Endothelial cell of umbilical vein (primary cell): ENCODE measurements around the gene LRFN3. TPM values are rescaled to one million over a fixed set of nuclear protein-coding genes. Genes with fewer than 3 reads are reported as not detected.

ENCODE experiments used
- BruUV-seq: library from RNA; stranded (reverse); fragments of 400-500 nt; replicated peaks from 2 replicates; lab custom pipeline; 2021; lab: Mats Ljungman, UMichigan
- CTCF ChIA-PET: fragments of 300-600, 350-600 bp; sonication (Branson Sonifier 250); formaldehyde crosslinking; loops from one replicate; lab custom pipeline; 2021; ENCODE audit warnings: antibody characterized with exemption, inconsistent platforms; lab: Charles Lee
- POLR2A ChIA-PET: fragments of 300-600, 350-600 bp; sonication (Branson Sonifier 250); formaldehyde crosslinking; loops from one replicate; lab custom pipeline; 2021; ENCODE audit warnings: antibody characterized with exemption, inconsistent platforms; lab: Charles Lee
- DNase-seq: peaks from one replicate; pipeline ENCODE4 v3.0.0-alpha.2; 2011; ENCODE audit warnings: low read depth, low spot score
- FAIRE-seq: peaks from 2 replicates; lab custom pipeline; 2011; peaks lifted over from hg19 to GRCh38; lab: Jason Lieb, UNC
- H2AFZ ChIP-seq: 2 replicates; pipeline ENCODE4 v1.6.0; 2012; ENCODE audit warnings: low read depth, low read length, control low read depth, inconsistent platforms
- H3K27ac ChIP-seq: 2 replicates; pipeline ENCODE4 v1.5.1; 2011; ENCODE audit warnings: low read depth, mild to moderate bottlenecking, control low read depth, low read length, moderate library complexity; ENCODE audit not compliant: insufficient read depth
- H3K27me3 ChIP-seq, 2 experiments: 2 replicates each; pipeline versions ENCODE4 v1.6.0 to v1.6.1; 2011; ENCODE audit warnings: low read length in 2 of 2, mixed read lengths in 1 of 2; ENCODE audit not compliant: control insufficient read depth in 2 of 2, insufficient read depth in 2 of 2
- H3K36me3 ChIP-seq, 2 experiments: 2 replicates in 1 of 2; 3 replicates in 1 of 2; pipeline ENCODE4 v1.5.1; 2011; ENCODE audit warnings: low read length in 2 of 2, mild to moderate bottlenecking in 1 of 2, moderate library complexity in 1 of 2; ENCODE audit not compliant: control insufficient read depth in 2 of 2, insufficient read depth in 2 of 2; ENCODE audit errors: extremely low read depth in 1 of 2
- H3K4me1 ChIP-seq: 3 replicates; pipeline ENCODE4 v1.5.1; 2011; ENCODE audit warnings: mild to moderate bottlenecking, low read length; ENCODE audit not compliant: control insufficient read depth, insufficient read depth; ENCODE audit errors: extremely low read depth
- H3K4me2 ChIP-seq: 2 replicates; pipeline ENCODE4 v1.6.1; 2011; ENCODE audit warnings: low read length, control low read depth, mixed read lengths; ENCODE audit not compliant: insufficient read depth
- H3K4me3 ChIP-seq, 3 experiments: fragments of 200-600 bp in 1 of 3; sonication (generic), shearing (Covaris generic) in 1 of 3; replicated peaks in 1 of 3; 2 replicates each; pipeline ENCODE4 v1.5.1; 2011 to 2016; ENCODE audit warnings: control low read depth in 3 of 3, low read length in 3 of 3, mild to moderate bottlenecking in 2 of 3, inconsistent platforms in 1 of 3, low read depth in 1 of 3, moderate library complexity in 1 of 3; ENCODE audit not compliant: insufficient read depth in 1 of 3
- H3K79me2 ChIP-seq: 2 replicates; pipeline ENCODE4 v1.6.0; 2012; ENCODE audit warnings: low read length, inconsistent platforms; ENCODE audit not compliant: control insufficient read depth, insufficient read depth
- H3K9ac ChIP-seq: replicated peaks from 2 replicates; pipeline ENCODE3; 2011; ENCODE audit warnings: low read length, control low read depth; ENCODE audit not compliant: insufficient read depth; ENCODE audit errors: extremely low read depth
- H3K9me1 ChIP-seq: replicated peaks from 3 replicates; pipeline ENCODE4 v1.6.0; 2011; ENCODE audit warnings: mild to moderate bottlenecking, low read length; ENCODE audit not compliant: control insufficient read depth, insufficient read depth; ENCODE audit errors: extremely low read depth
- H3K9me3 ChIP-seq: replicated peaks from 2 replicates; pipeline ENCODE4 v1.5.1; 2012; ENCODE audit warnings: low read length, inconsistent platforms; ENCODE audit not compliant: control insufficient read depth, insufficient read depth
- H4K20me1 ChIP-seq: replicated peaks from 2 replicates; pipeline ENCODE3; 2011; ENCODE audit warnings: mild to moderate bottlenecking, low read length; ENCODE audit not compliant: control insufficient read depth, insufficient read depth; ENCODE audit errors: extremely low read depth
- EZH2 ChIP-seq: IDR thresholded peaks from 2 replicates; pipeline ENCODE4 v1.6.1; 2012; ENCODE audit warnings: borderline replicate concordance, low read depth, mild to moderate bottlenecking, moderate library complexity, low read length, inconsistent platforms; ENCODE audit not compliant: severe bottlenecking
- FOS ChIP-seq: IDR thresholded peaks from 2 replicates; pipeline ENCODE4 v1.6.1; 2011; ENCODE audit warnings: mild to moderate bottlenecking, low read length, moderate library complexity, borderline replicate concordance; ENCODE audit not compliant: insufficient read depth
- GATA2 ChIP-seq: IDR thresholded peaks from 2 replicates; pipeline ENCODE4 v1.7.0; 2011; ENCODE audit warnings: low read depth, mild to moderate bottlenecking, moderate library complexity, mixed read lengths, low read length; ENCODE audit not compliant: insufficient read length, insufficient read depth
- JUN ChIP-seq: IDR thresholded peaks from 2 replicates; pipeline ENCODE4 v1.6.1; 2011; ENCODE audit warnings: borderline replicate concordance, low read depth; ENCODE audit not compliant: insufficient read length, insufficient read depth
- MYC ChIP-seq: IDR thresholded peaks from one replicate; pipeline ENCODE4 v1.6.1; 2011; ENCODE audit warnings: mild to moderate bottlenecking, low read depth, low read length
- POLR2A ChIP-seq: IDR thresholded peaks from 2 replicates; pipeline ENCODE4 v1.6.1; 2012; ENCODE audit warnings: low read depth, mild to moderate bottlenecking, control low read depth, low read length
- POLR2AphosphoS5 ChIP-seq: IDR thresholded peaks from 2 replicates; pipeline ENCODE4 v1.6.1; 2012; ENCODE audit warnings: low read depth, mild to moderate bottlenecking, control low read depth, low read length, moderate library complexity; ENCODE audit not compliant: insufficient read depth
- dilution Hi-C: fragments of 300-500 bp; cut with MboI; formaldehyde crosslinking; loops from one replicate; pipeline ENCODE4 v1.15.0; 2019; ENCODE audit warnings: low sequenced_read_pairs; ENCODE audit not compliant: extremely low pct_ligation_motif_present
- intact Hi-C: fragments of 100-400 bp; cut with micrococcal nuclease; formaldehyde crosslinking; loops from one replicate; pipeline ENCODE4 v1.10.0; 2022
- polyA plus RNA-seq, 4 experiments: library from polyadenylated mRNA; depleted of rRNA in 3 of 4; stranded (reverse) in 3 of 4; unstranded in 1 of 4; fragments of >200 nt; gene quantifications; 2 replicates each; pipeline versions ENCODE4 v1.2.1 to v1.2.3, GENCODE V29; 2011 to 2012; ENCODE audit warnings: missing spikeins in 1 of 4
- total RNA-seq: library from RNA; stranded (reverse); gene quantifications from 2 replicates; pipeline ENCODE4 v1.2.3, GENCODE V29; 2021
- TF ChIP-seq, protein P1 (sequence below), 2 donors: IDR thresholded peaks; 1 replicate in 1 of 2; 2 replicates in 1 of 2; pipeline ENCODE4 v1.5.1; 2011; ENCODE audit warnings: low read length in 2 of 2, mild to moderate bottlenecking in 2 of 2, moderate library complexity in 2 of 2, control low read depth in 1 of 2, inconsistent platforms in 1 of 2, low read depth in 1 of 2; ENCODE audit not compliant: insufficient read depth in 1 of 2; ENCODE audit errors: extremely low read depth in 1 of 2
- TF ChIP-seq, protein P2 (sequence below): IDR thresholded peaks from 2 replicates; pipeline ENCODE4 v1.6.1; 2011; ENCODE audit not compliant: insufficient read depth, insufficient read length

Gene LRFN3
- total and polyA plus RNA-seq, 2 donors (not counting 3 experiments of a cell fraction or from before 2014, with no cell fraction given): 4.1 to 15.9 TPM

DNA sequence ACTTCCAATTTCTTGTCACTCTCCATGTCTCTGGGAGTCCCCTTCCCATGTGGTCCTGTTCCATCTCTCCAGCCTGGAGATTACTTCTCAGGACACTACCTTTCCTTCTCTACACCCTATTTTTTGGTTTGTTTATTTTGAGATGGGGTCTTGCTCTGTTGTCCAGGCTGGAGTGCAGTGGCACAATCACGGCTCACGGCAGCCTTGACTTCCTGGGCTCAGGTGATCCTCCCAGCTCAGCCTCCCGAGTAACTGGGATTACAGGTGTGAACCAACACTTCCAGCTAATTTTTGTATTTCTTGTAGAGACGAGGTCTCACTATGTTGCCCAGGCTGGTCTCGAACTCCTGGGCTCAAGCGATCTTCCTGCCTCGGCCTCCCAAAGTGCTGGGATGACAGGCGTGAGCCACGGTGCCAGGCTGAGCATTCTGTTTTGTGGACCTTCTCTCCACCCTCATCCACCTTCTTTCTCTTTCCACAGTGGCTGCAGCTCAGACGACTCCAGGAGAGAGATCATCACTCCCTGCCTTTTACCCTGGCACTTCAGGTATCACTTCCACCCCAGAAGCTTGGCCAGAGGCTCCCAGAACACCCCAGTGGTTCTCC is 33.2 kb upstream of the LRFN3 start:
- peaks cover 16% of the 10 kb centered on the region for H3K4me1 ChIP-seq
- H3K4me2 ChIP-seq: no peak overlapping the region
- no peak overlapping the region for H3K9ac ChIP-seq
- BruUV-seq: no TSS peak
- H3K9me1 ChIP-seq: no peaks in the 10 kb centered on the region
- FAIRE-seq (no peak), DNase-seq (no peak)
- intact Hi-C loops: no loop called here
- H4K20me1 ChIP-seq: no peaks in the 10 kb centered on the region
- peaks cover 0 to 6% of the 10 kb centered on the region in 2 experiments for H3K27me3 ChIP-seq
- H3K27ac ChIP-seq: no peak overlapping the region
- CTCF ChIA-PET: no interaction called here
- peaks cover 2% of the 10 kb centered on the region for H3K79me2 ChIP-seq
- no peaks in the 10 kb centered on the region for H3K9me3 ChIP-seq
- H3K4me3 ChIP-seq: no peak overlapping the region
- dilution Hi-C loops: no loop called here
- peak overlapping the region; percentile 80 for H2AFZ ChIP-seq
- TF ChIP-seq JUN (no peak), GATA2 (no peak), EZH2 (no peak), POLR2AphosphoS5 (no peak), FOS (no peak), POLR2A (no peak), MYC (no peak)
- TF ChIP-seq, protein P1, sequence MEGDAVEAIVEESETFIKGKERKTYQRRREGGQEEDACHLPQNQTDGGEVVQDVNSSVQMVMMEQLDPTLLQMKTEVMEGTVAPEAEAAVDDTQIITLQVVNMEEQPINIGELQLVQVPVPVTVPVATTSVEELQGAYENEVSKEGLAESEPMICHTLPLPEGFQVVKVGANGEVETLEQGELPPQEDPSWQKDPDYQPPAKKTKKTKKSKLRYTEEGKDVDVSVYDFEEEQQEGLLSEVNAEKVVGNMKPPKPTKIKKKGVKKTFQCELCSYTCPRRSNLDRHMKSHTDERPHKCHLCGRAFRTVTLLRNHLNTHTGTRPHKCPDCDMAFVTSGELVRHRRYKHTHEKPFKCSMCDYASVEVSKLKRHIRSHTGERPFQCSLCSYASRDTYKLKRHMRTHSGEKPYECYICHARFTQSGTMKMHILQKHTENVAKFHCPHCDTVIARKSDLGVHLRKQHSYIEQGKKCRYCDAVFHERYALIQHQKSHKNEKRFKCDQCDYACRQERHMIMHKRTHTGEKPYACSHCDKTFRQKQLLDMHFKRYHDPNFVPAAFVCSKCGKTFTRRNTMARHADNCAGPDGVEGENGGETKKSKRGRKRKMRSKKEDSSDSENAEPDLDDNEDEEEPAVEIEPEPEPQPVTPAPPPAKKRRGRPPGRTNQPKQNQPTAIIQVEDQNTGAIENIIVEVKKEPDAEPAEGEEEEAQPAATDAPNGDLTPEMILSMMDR (IDR thresholded peaks at IDR 0.05; ENCODE audit: extremely low read depth in 1 of 2, insufficient read depth in 1 of 2, low read depth in 1 of 2, low read length in 2 of 2): no peak
- TF ChIP-seq, protein P2, sequence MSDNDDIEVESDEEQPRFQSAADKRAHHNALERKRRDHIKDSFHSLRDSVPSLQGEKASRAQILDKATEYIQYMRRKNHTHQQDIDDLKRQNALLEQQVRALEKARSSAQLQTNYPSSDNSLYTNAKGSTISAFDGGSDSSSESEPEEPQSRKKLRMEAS: no peak
- no peaks in the 10 kb centered on the region for H3K36me3 ChIP-seq
- POLR2A ChIA-PET: no interaction called here
